OCI-LY3 (cell line): ENCODE results near the gene FRMD4A.

Experiments used
- CTCF ChIP-seq: fragments of 200-600, 300-600 bp; sonication (generic); IDR thresholded peaks from 2 replicates; pipeline ENCODE4 v1.5.1; 2014; ENCODE audit warnings: antibody characterized with exemption, low read length, low read depth
- EZH2phosphoT487 ChIP-seq: fragments of 200-600 bp; shearing (Covaris generic); IDR thresholded peaks from 2 replicates; pipeline ENCODE4 v1.6.1; 2018; ENCODE audit warnings: antibody characterized with exemption, mixed run types, low read depth

- TF ChIP-seq CTCF = no peak
- TF ChIP-seq EZH2phosphoT487 = no peak
These were observed 964 bp downstream of the FRMD4A start for GRCh38 chr10:14329746-14330173.
